Epithelial cell of alveolus of lung (primary cell): ENCODE measurements around the gene ZSCAN23. TPM values are rescaled to one million over a fixed set of nuclear protein-coding genes. Genes with fewer than 3 reads are reported as not detected.

Source experiments
- total RNA-seq: library from RNA; depleted of rRNA; stranded (reverse); fragments of >200 nt; gene quantifications from 2 replicates; pipeline ENCODE4 v1.2.1, GENCODE V29; 2015

The ZSCAN23 gene
- 1.2 and 6.5 TPM in 2 replicates for total RNA-seq

GRCh38 chr6:28443112-28443773 is at the start of gene ZSCAN23:
TSS of gene ZSCAN23 (minus strand) at chr6:28443491. CDS start at chr6:28436266, 7,225 bp downstream.

GRCh38 chr6:28399350-28400121 is 43.8 kb downstream of the ZSCAN23 start, which contains the start of gene ZSCAN12:
TSS of gene ZSCAN12 (minus strand) at chr6:28399747. CDS start at chr6:28398405, 1,342 bp downstream.

Other genes with a start within 250 kb of the ZSCAN23 start
- gene ZSCAN9, start 218.2 kb downstream of the ZSCAN23 start, total RNA-seq = 10.1 and 10.3 TPM in 2 replicates
- 3.9 and 5.3 TPM in 2 replicates for gene ZKSCAN4, start 191.2 kb downstream of the ZSCAN23 start, total RNA-seq
- gene NKAPL, start 184.2 kb downstream of the ZSCAN23 start, total RNA-seq = 2.3 and 2.5 TPM in 2 replicates
- gene ZSCAN26, start 176.3 kb downstream of the ZSCAN23 start, total RNA-seq = 6.7 and 12.5 TPM in 2 replicates
- gene PGBD1, start 161.9 kb downstream of the ZSCAN23 start, total RNA-seq = 7.2 and 8.0 TPM in 2 replicates
- 1.9 and 5.1 TPM in 2 replicates for gene ZSCAN31, start 107.3 kb downstream of the ZSCAN23 start, total RNA-seq
- gene ZKSCAN3, start 93.5 kb downstream of the ZSCAN23 start, total RNA-seq = 3.2 and 11.9 TPM in 2 replicates
- gene ZSCAN12, start 43.7 kb downstream of the ZSCAN23 start, total RNA-seq = 3.5 and 7.7 TPM in 2 replicates
- not detected in 2 replicates for gene GPX6, start 72.3 kb upstream of the ZSCAN23 start, total RNA-seq
- not detected in 2 replicates for gene GPX5, start 82.4 kb upstream of the ZSCAN23 start, total RNA-seq